ENCODE measurements around the gene HMX1. TPM values are rescaled to one million over a fixed set of nuclear protein-coding genes. Genes with fewer than 3 reads are reported as not detected.
A peak's percentile ranks its signal among the peaks of the same experiment; 100 is the strongest.

Gene HMX1
- total RNA-seq, 2 donors from 2014 or later = not detected

DNA sequence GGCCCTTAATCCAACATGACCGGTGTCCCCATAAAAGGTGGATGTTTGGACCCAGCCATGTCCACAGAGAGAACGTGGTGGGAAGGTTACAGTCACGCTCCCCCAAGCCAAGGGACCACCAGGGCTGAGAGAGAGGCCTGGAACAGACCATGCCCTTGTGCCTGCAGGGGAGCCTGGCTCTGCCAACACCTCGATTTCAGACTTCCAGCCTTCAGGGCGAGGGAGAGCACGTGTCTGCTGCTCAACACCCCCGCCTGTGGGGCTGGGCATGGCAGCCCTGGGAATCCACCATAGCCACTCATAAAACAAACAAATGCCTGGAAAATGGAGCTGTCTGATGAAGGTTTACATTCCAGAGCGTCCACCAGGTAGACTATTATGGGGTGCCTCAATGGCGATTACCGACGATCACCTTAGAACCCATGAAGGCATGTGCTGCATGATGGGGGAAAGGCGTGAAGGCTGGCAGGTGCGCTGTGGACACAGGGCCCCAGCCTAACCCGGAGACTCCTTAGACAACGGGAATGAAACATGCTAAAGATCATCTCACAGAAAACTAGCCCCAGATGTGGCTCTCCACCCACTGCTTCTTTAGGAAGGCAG, 42.3 kb upstream of the HMX1 start:
- Histone ChIP-seq H3K4me3 (no peak overlapping the region), H3K36me3 (no peaks in the 10 kb centered on the region), H3K27ac (no peak overlapping the region), H3K27me3 (no peaks in the 10 kb centered on the region), H3K9me3 (no peaks in the 10 kb centered on the region), H3K4me1 (no peaks in the 10 kb centered on the region)
- TF ChIP-seq, protein P1, sequence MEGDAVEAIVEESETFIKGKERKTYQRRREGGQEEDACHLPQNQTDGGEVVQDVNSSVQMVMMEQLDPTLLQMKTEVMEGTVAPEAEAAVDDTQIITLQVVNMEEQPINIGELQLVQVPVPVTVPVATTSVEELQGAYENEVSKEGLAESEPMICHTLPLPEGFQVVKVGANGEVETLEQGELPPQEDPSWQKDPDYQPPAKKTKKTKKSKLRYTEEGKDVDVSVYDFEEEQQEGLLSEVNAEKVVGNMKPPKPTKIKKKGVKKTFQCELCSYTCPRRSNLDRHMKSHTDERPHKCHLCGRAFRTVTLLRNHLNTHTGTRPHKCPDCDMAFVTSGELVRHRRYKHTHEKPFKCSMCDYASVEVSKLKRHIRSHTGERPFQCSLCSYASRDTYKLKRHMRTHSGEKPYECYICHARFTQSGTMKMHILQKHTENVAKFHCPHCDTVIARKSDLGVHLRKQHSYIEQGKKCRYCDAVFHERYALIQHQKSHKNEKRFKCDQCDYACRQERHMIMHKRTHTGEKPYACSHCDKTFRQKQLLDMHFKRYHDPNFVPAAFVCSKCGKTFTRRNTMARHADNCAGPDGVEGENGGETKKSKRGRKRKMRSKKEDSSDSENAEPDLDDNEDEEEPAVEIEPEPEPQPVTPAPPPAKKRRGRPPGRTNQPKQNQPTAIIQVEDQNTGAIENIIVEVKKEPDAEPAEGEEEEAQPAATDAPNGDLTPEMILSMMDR (IDR thresholded peaks at IDR 0.05) = no peak
- DNase-seq (ENCODE audit: low spot score) = peak; percentile 46

DNA sequence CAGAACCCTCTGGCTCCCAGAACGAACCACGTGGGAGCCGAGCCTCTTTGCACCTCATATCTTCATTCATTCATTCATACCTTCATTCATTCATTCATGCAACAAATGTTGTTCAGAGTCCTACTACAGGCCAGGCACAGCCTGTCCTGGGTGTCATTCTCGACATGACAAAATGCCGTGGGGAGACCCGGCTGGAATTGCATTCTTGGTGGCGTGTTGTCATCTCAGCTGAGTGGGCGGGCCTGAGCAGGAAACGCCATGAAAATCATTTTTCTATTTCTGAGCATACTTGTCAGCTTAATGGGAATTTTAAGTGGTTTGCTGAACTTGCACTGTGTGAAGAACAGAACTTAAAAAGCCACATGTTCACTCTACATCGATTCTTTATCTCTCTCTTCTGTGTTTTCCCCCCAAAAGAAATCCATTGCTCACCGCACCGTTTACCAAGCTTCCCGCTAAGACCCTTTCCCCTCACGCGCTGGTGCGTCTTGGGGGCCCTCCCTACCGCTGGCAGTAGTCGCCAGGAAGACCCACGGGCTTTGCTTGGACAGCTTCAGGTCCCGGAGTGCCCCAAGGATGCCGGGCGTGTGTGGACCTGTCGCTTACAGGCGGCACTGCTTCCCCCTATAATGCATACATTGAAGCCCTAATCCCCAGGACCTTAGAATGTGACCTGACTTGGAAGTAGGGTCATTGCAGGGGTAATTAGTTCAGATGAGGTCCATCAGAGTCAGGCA, 41.6 kb upstream of the HMX1 start:
- Histone ChIP-seq H3K9me3 (no peaks in the 10 kb centered on the region), H3K36me3 (no peaks in the 10 kb centered on the region), H3K27me3 (no peaks in the 10 kb centered on the region), H3K4me1 (no peaks in the 10 kb centered on the region), H3K27ac (no peak overlapping the region), H3K4me3 (no peak overlapping the region)
- DNase-seq (ENCODE audit: low spot score) = peak; percentile 32
- TF ChIP-seq, protein P1 (IDR thresholded peaks at IDR 0.05) = no peak

DNA sequence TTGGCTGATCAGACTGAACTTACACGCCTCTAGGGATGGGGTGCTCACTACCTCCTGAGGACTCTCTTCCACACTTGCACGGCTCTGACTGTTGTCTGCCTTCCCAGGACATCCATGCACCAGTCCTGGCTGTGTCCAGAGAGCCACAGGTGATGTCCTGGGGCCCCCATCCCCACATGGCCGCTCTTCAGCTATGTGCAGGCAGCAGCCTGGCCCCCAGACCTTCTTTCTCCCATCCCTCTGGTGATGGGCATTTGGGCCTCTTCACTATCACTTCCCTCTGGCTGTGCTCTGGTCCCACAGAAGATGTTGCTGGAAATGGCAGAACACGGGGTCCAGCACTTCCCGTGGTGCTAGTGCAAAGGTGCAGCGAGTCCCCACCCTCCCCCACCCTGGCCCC, 40.9 kb upstream of the HMX1 start:
- TF ChIP-seq, protein P1 (IDR thresholded peaks at IDR 0.05) = no peak
- Histone ChIP-seq H3K4me3 (no peak overlapping the region), H3K4me1 (no peaks in the 10 kb centered on the region), H3K27ac (no peak overlapping the region), H3K36me3 (no peaks in the 10 kb centered on the region), H3K27me3 (no peaks in the 10 kb centered on the region), H3K9me3 (no peaks in the 10 kb centered on the region)
- peak; percentile 11 for DNase-seq (ENCODE audit: low spot score)

DNA sequence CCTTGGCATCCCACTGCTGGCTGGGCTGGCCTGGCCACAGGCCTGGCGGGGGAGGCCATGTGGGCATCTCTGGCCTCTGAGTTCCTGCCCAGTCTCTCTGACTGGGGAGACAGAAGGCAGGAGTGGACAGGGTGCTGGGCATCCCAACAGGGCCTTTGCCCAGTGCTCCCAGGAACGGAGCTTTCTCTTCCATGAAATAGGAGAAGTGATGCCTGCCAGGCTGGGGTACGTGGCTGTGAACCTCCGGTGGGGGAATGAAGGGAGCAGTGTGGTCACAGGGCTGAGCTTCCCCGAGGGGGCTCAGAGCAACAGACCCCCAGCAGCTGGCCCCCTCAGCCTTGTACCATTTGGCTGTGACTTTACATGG, 40.4 kb upstream of the HMX1 start:
- Histone ChIP-seq H3K27me3 (no peaks in the 10 kb centered on the region), H3K27ac (no peak overlapping the region), H3K4me1 (no peaks in the 10 kb centered on the region), H3K4me3 (no peak overlapping the region), H3K9me3 (no peaks in the 10 kb centered on the region), H3K36me3 (no peaks in the 10 kb centered on the region)
- no peak for DNase-seq (ENCODE audit: low spot score)
- TF ChIP-seq, protein P1 (IDR thresholded peaks at IDR 0.05) = no peak

DNA sequence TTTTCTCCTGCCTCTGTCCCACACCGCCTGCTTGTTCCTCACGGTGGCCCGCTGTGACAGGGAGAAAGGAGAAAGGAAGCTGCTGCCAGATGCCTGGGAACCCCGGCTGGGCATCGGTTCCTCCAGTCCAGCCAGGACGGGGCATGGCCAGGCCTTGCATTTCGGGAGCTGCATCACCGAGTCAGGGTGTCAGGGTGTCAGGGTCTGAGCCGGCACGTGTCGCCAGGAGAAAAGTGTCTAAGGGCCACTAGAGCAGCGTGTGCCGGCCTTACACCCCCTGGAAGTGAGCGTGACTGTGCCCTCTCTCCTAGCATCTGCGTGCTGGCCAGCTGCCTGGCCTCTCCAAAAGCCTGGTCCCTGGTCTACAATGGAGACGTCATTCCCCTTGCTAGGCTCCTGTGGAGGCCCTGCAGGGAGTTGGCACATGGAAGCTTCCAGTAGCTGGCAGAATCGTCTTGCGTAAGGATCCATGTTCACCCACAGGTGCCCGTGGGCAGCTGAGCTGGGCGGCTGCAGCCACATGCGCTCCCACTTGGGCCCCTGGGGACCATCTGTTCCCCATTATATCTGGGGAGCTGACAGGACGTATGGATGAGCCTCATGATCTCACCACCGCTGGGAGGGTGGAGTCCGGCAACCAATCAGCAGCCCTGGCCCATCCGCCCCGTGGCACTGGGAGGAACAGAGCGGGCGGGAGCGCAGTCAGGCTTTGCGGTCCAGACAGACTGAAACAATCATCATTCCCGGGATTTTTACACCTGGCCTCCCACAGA, 39.9 kb upstream of the HMX1 start:
- no peaks in the 10 kb centered on the region for H3K36me3 ChIP-seq
- H3K27ac ChIP-seq = no peak overlapping the region
- H3K4me3 ChIP-seq = no peak overlapping the region
- peak; percentile 44 for DNase-seq (ENCODE audit: low spot score)
- no peaks in the 10 kb centered on the region for H3K9me3 ChIP-seq
- TF ChIP-seq, protein P1 (IDR thresholded peaks at IDR 0.05) = no peak
- no peaks in the 10 kb centered on the region for H3K27me3 ChIP-seq
- no peaks in the 10 kb centered on the region for H3K4me1 ChIP-seq

Data from right atrium auricular region (tissue), 2 donors.